ENCODE results near the gene MROH2A.

The MROH2A gene

GRCh38 chr2:233836359-233836758 lies 58.2 kb downstream of the MROH2A start:
- Histone ChIP-seq H3K9me3 (ENCODE audit: control insufficient read depth, insufficient read depth, low read depth, low read length) (no peaks in the 10 kb centered on the region), H3K4me3 (ENCODE audit: low read depth, low read length) (no peak overlapping the region), H3K4me1 (ENCODE audit: control insufficient read depth, insufficient read depth, low read length) (no peaks in the 10 kb centered on the region), H3K36me3 (ENCODE audit: control insufficient read depth in 2 of 2, insufficient read depth in 1 of 2, low read length in 2 of 2) (peaks cover 30 to 85% of the 10 kb centered on the region in 2 experiments), H3K27ac (ENCODE audit: extremely low read depth, low read depth, low read length) (no peak overlapping the region)
- ChIA-PET POLR2A (no interaction called here), CTCF (no interaction called here)
- TF ChIP-seq ZNF248 (tag by site-specific recombination; IDR thresholded peaks at IDR 0.05), result no peak

GRCh38 chr2:233837694-233838229 lies 59.6 kb downstream of the MROH2A start:
- H3K36me3 ChIP-seq (ENCODE audit: control insufficient read depth in 2 of 2, insufficient read depth in 1 of 2, low read length in 2 of 2), result peaks cover 43 to 97% of the 10 kb centered on the region in 2 experiments
- POLR2A ChIA-PET, result interaction anchor here (1.4 kb wide), 1 partner anchor 12 kb away, joined by 3 read pairs; no protein-coding TSS in a partner anchor
- CTCF ChIA-PET, result interaction anchor here (0.9 kb wide), 2 partner anchors 20 to 91 kb away, joined by 3 to 4 read pairs; no protein-coding TSS in a partner anchor

GRCh38 chr2:233838251-233838650 lies 60.1 kb downstream of the MROH2A start:
- CTCF ChIA-PET, result interaction anchor here (0.9 kb wide), 2 partner anchors 20 to 90 kb away, joined by 3 to 4 read pairs; no protein-coding TSS in a partner anchor
- no peak for TF ChIP-seq BCL11A (tag by site-specific recombination; IDR thresholded peaks at IDR 0.05; ENCODE audit: low read depth)
- no peak for TF ChIP-seq BCL6B (tag by site-specific recombination; IDR thresholded peaks at IDR 0.05)
- TF ChIP-seq ZNF610 (tag by site-specific recombination; IDR thresholded peaks at IDR 0.05; ENCODE audit: borderline replicate concordance), result no peak
- no peak for TF ChIP-seq ZNF449 (tag by site-specific recombination; IDR thresholded peaks at IDR 0.05)
- no peak for TF ChIP-seq GLI4 (tag by site-specific recombination; IDR thresholded peaks at IDR 0.05)
- no peak for TF ChIP-seq ZNF501 (tag by site-specific recombination; IDR thresholded peaks at IDR 0.05)
- TF ChIP-seq ZNF266 (tag by site-specific recombination; IDR thresholded peaks at IDR 0.05; ENCODE audit: low read depth), result no peak
- TF ChIP-seq ZBTB20 (tag by site-specific recombination; IDR thresholded peaks at IDR 0.05), result no peak

More at GRCh38 chr2:233837694-233838229, 59.6 kb downstream of the MROH2A start:
- no peaks in the 10 kb centered on the region for H3K4me1 ChIP-seq (ENCODE audit: control insufficient read depth, insufficient read depth, low read length)
- TF ChIP-seq EGR2 (tag by site-specific recombination; IDR thresholded peaks at IDR 0.05; ENCODE audit: low read depth) (no peak), ELK4 (IDR thresholded peaks at IDR 0.05; ENCODE audit: borderline replicate concordance, low read depth, low read length) (no peak), ATF2 (tag by site-specific recombination; IDR thresholded peaks at IDR 0.05; ENCODE audit: low read depth) (no peak), IKZF3 (tag by site-specific recombination; IDR thresholded peaks at IDR 0.05) (no peak), ZNF654 (tag by site-specific recombination; IDR thresholded peaks at IDR 0.05; ENCODE audit: low read depth) (no peak), SP7 (tag by site-specific recombination; IDR thresholded peaks at IDR 0.05) (no peak), ZNF23 (tag by site-specific recombination; IDR thresholded peaks at IDR 0.05; ENCODE audit: borderline replicate concordance) (no peak), ZNF112 (tag by site-specific recombination; IDR thresholded peaks at IDR 0.05) (no peak), ZNF560 (tag by site-specific recombination; IDR thresholded peaks at IDR 0.05; ENCODE audit: borderline replicate concordance) (no peak), ZNF24 (tag by site-specific recombination; IDR thresholded peaks at IDR 0.05) (no peak), PRDM4 (tag by site-specific recombination; IDR thresholded peaks at IDR 0.05) (no peak), ZNF248 (tag by site-specific recombination; IDR thresholded peaks at IDR 0.05) (no peak), ZNF2 (tag by site-specific recombination; IDR thresholded peaks at IDR 0.05) (no peak), ZNF580 (tag by site-specific recombination; IDR thresholded peaks at IDR 0.05) (no peak), ZBTB7A (tag by site-specific recombination; IDR thresholded peaks at IDR 0.05; ENCODE audit: low read depth) (no peak)
- no peaks in the 10 kb centered on the region for H3K9me3 ChIP-seq (ENCODE audit: control insufficient read depth, insufficient read depth, low read depth, low read length)
- H3K27ac ChIP-seq (ENCODE audit: extremely low read depth, low read depth, low read length), result no peak overlapping the region
- H3K4me3 ChIP-seq (ENCODE audit: low read depth, low read length), result no peak overlapping the region

More at GRCh38 chr2:233838251-233838650, 60.1 kb downstream of the MROH2A start:
- no peaks in the 10 kb centered on the region for H3K9me3 ChIP-seq (ENCODE audit: control insufficient read depth, insufficient read depth, low read depth, low read length)
- no peak overlapping the region for H3K4me3 ChIP-seq (ENCODE audit: low read depth, low read length)
- no peaks in the 10 kb centered on the region for H3K4me1 ChIP-seq (ENCODE audit: control insufficient read depth, insufficient read depth, low read length)
- H3K27ac ChIP-seq (ENCODE audit: extremely low read depth, low read depth, low read length), result no peak overlapping the region
- peaks cover 48 to 97% of the 10 kb centered on the region in 2 experiments for H3K36me3 ChIP-seq (ENCODE audit: control insufficient read depth in 2 of 2, insufficient read depth in 1 of 2, low read length in 2 of 2)
- POLR2A ChIA-PET, result interaction anchor here (1.2 to 1.4 kb wide), 2 partner anchors 12 to 16 kb away, joined by 3 to 6 read pairs; partner anchors contain the start of gene HJURP

Data from HEK293 (cell line).